TTC549 (cell line): ENCODE measurements around the gene LIN9.

Experiments used
- FAIRE-seq: peaks from 2 replicates; lab custom pipeline; 2012; peaks lifted over from hg19 to GRCh38; lab: Jason Lieb, UNC

LIN9 gene

GRCh38 chr1:226318471-226318870 lies 9.5 kb upstream of the LIN9 start:
- FAIRE-seq, result no peak

DNA sequence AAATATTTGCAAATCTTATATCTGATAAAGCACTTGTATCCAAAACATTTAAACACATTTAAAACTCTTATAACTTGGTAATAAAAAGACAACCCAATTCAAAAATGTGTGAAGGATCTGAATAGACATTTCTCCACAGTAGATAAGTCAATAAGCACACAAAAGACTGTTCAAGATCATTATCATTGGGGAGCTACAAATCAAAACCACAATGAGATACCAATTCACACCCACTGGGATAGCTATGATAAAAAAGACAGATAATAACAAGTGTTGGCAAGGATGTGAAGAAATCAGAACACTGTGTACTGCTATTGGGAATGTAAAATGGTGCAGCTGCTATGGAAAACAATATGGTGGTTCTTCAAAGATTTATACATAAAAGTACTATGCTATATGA lies 5.1 kb upstream of the LIN9 start:
- no peak for FAIRE-seq

DNA sequence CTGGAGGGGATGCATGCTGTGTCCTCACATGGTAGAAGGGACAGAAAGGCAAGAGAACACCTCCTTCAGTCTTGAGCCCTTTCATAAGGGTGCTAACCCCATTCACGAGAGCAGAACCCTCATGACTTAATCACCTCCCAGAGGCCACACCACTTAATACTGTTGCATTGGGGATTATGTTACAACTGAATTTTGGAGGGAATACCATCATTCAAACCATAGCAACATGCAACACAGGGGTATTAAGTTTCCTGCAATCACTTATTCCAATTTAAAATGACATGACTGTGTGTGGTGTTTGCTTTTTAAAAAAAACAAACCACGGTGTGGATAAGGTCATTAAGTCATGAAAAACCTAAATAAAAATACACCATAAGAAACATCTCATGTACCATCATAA lies 3.1 kb upstream of the LIN9 start:
- FAIRE-seq, result no peak

- no peak for FAIRE-seq
Observed at GRCh38 chr1:226311376-226311775, 2.4 kb upstream of the LIN9 start.

DNA sequence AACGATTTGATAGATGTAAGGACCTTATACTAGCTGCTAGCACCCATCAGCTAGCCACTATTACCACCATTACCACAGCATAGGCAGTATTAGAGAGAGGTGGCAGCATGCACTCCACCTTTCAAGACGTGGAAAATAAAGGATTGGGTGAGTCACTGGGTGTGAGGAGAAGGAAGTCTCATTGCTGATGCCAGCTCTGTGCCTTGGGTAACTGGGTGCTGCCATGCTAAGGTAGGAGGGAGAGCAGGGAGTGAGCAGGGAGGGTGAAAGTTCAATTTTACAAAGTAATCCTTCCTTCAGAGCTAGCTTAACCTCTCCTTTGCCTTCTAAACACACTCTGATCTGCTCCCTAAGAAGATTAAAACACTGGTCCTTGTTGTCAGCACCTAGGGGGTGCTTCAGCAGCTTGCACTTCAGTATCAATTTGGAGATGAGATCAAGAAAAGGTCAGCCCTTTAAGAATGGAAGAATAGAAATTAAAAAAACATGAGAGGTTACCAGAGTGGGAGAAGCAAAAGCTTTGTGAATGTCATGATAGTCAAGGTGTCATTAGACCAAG lies 1.8 kb upstream of the LIN9 start:
- FAIRE-seq, result no peak

GRCh38 chr1:226310245-226310540 lies 1.2 kb upstream of the LIN9 start:
- no peak for FAIRE-seq

- no peak for FAIRE-seq
Observed at GRCh38 chr1:226309398-226310244, 657 bp upstream of the LIN9 start.

DNA sequence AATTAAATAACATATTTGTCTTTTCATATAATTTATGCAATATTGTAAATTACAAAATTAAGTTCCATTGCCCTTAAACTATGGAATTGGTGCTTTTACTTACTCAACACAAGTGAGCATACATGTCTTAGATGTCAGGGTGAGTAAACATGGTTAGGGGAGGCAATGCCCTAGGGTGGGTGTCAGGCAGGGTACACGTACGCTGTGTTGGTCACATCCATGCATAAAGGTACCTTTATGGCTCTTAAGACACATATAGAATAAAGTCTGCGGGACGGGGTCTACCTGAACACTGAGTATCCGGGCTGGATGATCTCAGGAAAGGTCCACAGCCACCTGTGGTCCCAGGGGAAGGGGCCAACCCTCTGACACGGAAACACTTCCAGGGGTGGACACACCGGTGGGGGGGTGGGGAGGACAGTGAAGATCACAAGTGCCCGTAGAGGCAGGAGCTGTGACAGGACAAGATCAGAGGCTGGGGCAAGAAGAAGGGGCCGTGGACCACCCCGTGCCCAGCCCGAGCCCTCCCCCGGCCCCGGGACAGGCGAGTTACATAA lies 720 bp downstream of the LIN9 start:
- FAIRE-seq, result no peak

- FAIRE-seq, result no peak
Observed at GRCh38 chr1:226306425-226306824, 2.5 kb downstream of the LIN9 start.

- FAIRE-seq, result no peak
Observed at GRCh38 chr1:226305184-226305583, 3.8 kb downstream of the LIN9 start.

DNA sequence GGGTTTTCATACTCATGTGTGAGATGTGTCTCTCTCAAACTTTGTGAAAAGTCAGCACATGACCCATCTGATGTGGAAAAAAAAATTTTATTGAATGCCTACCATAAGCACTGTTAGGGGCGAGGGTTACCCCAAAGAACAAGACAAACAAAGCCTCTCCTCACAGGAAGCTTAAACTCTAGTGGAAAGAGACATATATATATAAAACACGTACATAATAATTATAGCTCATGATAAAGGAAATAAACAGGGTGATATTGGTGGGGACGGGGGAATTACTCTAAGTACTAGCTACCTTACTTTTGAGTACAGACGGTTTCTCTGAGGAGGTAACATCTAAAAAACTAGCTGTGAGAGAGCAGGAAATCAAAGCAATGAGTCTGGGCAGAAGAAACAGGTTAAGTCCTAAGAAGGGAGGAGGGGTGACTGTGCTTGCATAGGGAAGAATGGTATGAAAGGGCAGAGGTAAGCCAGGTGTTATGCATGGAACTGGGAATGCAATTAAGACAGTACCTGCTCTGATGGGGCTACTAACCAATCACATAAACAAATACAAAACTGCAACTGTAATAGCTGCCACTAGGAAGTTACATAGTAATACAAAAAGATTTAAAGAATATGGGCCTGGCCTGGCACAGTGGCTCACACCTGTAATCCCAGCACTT lies 4.5 kb downstream of the LIN9 start:
- FAIRE-seq, result no peak

GRCh38 chr1:226302731-226303130 lies 6.2 kb downstream of the LIN9 start:
- FAIRE-seq, result no peak

DNA sequence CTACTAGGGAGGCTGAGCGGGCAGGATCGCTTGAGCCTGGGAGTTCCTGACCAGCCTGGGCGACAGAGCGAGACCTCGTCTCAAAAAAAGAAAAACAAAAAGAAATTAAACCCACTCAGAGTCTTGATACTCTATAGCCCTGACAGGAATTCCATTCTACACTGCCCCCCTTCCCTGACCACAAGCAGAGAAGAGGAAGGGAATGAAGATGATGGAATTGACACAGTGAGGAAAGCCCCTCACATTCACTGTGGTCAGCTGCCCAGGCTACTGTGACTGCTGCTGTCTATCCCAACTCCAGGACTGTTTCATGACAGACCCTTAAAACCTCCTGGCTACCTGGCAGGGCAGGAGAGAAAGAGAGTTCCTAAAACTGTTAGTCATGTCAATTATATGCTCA lies 12.1 kb downstream of the LIN9 start:
- no peak for FAIRE-seq

- FAIRE-seq, result no peak
Observed at GRCh38 chr1:226293553-226293920, 15.4 kb downstream of the LIN9 start.

- FAIRE-seq, result peak; percentile 65
Observed at GRCh38 chr1:226292874-226293552, 16.0 kb downstream of the LIN9 start.

- no peak for FAIRE-seq
Observed at GRCh38 chr1:226287587-226287986, 21.4 kb downstream of the LIN9 start.

- peak; percentile 88 for FAIRE-seq
Observed at GRCh38 chr1:226281058-226281457, 27.9 kb downstream of the LIN9 start.

- no peak for FAIRE-seq
Observed at GRCh38 chr1:226279498-226279897, 29.5 kb downstream of the LIN9 start.

- no peak for FAIRE-seq
Observed at GRCh38 chr1:226277897-226278296, 31.1 kb downstream of the LIN9 start.

- peak; percentile 86 for FAIRE-seq
Observed at GRCh38 chr1:226276987-226277386, 32.0 kb downstream of the LIN9 start.

GRCh38 chr1:226276077-226276682 lies 32.8 kb downstream of the LIN9 start:
- FAIRE-seq, result peak; percentile 74

GRCh38 chr1:226274138-226274537 lies 34.8 kb downstream of the LIN9 start:
- no peak for FAIRE-seq
